ENCODE measurements around the gene DAP. TPM values are rescaled to one million over a fixed set of nuclear protein-coding genes. Genes with fewer than 3 reads are reported as not detected.

DAP gene
- total RNA-seq, 1 donor = 20.1 TPM

DNA sequence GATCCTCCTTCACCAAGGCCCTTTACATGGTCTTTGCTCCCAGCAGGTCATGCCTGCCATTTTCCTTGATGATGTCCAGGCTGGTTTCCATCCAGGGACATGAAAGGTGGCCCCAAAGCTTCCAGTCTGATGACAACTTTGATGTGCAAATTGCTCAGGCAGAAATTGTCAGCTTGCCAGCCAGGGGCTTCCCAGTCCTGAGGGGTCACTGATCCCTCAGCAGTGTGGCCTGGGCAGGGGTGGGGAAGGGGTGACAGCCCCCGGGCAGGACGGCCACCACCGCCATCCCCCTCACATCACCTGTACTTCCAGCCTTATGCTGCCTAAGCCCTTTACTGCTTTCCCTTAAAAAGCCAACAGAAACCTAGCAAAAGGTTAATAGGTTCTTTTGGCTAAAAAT, 100.9 kb downstream of the DAP start:
- no peaks in the 10 kb centered on the region for H3K9me3 ChIP-seq (ENCODE audit: low read depth, low read length)
- H3K27me3 ChIP-seq (ENCODE audit: insufficient read depth, low read length) = no peaks in the 10 kb centered on the region
- no peak overlapping the region for H3K4me3 ChIP-seq (ENCODE audit: low read length)
- peaks cover 8% of the 10 kb centered on the region for H3K4me1 ChIP-seq (ENCODE audit: insufficient read depth, low read length)

GRCh38 chr5:10658265-10658664, 102.8 kb downstream of the DAP start:
- Histone ChIP-seq H3K4me1 (ENCODE audit: insufficient read depth, low read length) (peaks cover 8% of the 10 kb centered on the region), H3K9me3 (ENCODE audit: low read depth, low read length) (no peaks in the 10 kb centered on the region), H3K4me3 (ENCODE audit: low read length) (no peak overlapping the region), H3K27me3 (ENCODE audit: insufficient read depth, low read length) (no peaks in the 10 kb centered on the region)

GRCh38 chr5:10655972-10656830, 104.8 kb downstream of the DAP start:
- Histone ChIP-seq H3K4me1 (ENCODE audit: insufficient read depth, low read length) (no peaks in the 10 kb centered on the region), H3K27me3 (ENCODE audit: insufficient read depth, low read length) (no peaks in the 10 kb centered on the region), H3K9me3 (ENCODE audit: low read depth, low read length) (no peaks in the 10 kb centered on the region), H3K4me3 (ENCODE audit: low read length) (no peak overlapping the region)

- Histone ChIP-seq H3K4me3 (ENCODE audit: low read length) (no peak overlapping the region), H3K27me3 (ENCODE audit: insufficient read depth, low read length) (no peaks in the 10 kb centered on the region), H3K4me1 (ENCODE audit: insufficient read depth, low read length) (no peaks in the 10 kb centered on the region), H3K9me3 (ENCODE audit: low read depth, low read length) (no peaks in the 10 kb centered on the region)
Observed at GRCh38 chr5:10655161-10655971, 105.7 kb downstream of the DAP start.

DNA sequence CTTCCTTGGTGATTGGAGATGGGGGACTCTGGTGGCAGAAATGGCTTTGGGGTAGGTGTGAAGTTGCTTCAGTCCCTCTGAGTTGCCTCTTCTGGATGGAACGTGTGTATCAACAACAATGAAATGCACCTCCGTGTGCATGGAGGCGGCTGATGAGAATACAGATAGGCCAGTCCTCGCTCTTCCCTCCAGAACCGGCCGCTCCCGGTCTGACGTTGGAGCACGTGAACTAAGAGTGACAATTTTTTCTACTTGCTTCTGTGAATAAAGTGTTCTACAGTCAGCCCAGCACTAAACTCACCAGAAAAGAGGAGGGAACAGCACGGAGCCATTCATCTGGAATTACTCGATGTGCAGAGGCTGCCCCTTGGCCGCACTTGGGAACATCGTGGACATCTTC, 106.5 kb downstream of the DAP start:
- H3K27me3 ChIP-seq (ENCODE audit: insufficient read depth, low read length) = no peaks in the 10 kb centered on the region
- H3K9me3 ChIP-seq (ENCODE audit: low read depth, low read length) = no peaks in the 10 kb centered on the region
- no peak overlapping the region for H3K4me3 ChIP-seq (ENCODE audit: low read length)
- no peaks in the 10 kb centered on the region for H3K4me1 ChIP-seq (ENCODE audit: insufficient read depth, low read length)

DNA sequence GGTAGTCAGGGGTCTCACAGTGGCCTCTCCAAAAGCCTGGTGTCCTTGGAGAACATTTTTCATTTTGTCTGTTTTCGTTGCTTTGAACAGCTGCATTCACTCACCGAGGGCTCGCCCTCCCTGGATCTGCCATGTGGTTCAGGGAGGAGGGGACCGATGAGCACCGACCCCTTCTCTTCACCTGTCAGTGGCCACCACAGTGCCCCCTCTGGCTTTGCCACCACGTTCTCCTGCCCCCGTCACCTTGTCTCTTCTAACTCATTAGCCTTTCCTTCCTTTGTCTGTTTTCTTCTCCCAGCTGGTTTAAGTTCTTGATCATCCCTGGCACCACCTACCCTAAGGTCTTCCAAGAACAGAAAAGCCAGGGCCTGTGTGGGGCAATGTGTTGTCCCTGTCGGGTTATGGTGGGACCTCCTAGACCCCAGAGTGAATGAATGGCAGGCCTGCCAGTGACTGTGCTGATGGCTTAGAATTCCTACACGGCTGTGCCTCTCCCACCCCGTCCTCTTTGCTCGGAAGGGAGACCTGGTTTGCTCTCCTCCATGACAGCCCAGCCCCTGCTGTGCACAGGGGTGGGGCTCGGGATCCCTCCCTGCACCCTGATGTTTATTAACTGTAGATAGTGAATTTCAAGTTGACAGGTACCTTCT, 107.2 kb downstream of the DAP start:
- H3K4me1 ChIP-seq (ENCODE audit: insufficient read depth, low read length) = no peaks in the 10 kb centered on the region
- no peak overlapping the region for H3K4me3 ChIP-seq (ENCODE audit: low read length)
- H3K27me3 ChIP-seq (ENCODE audit: insufficient read depth, low read length) = no peaks in the 10 kb centered on the region
- H3K9me3 ChIP-seq (ENCODE audit: low read depth, low read length) = no peaks in the 10 kb centered on the region

DNA sequence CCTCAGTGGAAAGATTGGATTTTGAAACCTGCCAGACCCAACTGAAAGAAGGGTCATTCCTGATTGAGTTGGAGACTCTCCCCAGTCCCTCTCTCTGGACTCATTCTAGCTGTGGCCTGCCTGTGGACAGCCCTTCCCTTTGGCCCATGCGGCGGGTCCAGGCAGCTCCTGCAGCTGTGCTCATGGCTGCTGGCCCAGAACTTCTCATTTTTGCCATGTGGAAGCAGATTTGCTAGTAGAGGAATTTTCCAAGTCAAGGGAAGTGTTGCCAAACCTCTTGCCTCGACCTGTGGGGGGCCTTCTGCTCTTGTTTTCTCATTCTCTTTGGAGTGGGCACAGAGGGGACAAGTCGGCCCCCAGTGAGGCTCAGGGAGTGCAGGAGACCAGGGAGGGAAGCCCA, 108.0 kb downstream of the DAP start:
- Histone ChIP-seq H3K4me3 (ENCODE audit: low read length) (no peak overlapping the region), H3K27me3 (ENCODE audit: insufficient read depth, low read length) (no peaks in the 10 kb centered on the region), H3K9me3 (ENCODE audit: low read depth, low read length) (no peaks in the 10 kb centered on the region), H3K4me1 (ENCODE audit: insufficient read depth, low read length) (no peaks in the 10 kb centered on the region)

DNA sequence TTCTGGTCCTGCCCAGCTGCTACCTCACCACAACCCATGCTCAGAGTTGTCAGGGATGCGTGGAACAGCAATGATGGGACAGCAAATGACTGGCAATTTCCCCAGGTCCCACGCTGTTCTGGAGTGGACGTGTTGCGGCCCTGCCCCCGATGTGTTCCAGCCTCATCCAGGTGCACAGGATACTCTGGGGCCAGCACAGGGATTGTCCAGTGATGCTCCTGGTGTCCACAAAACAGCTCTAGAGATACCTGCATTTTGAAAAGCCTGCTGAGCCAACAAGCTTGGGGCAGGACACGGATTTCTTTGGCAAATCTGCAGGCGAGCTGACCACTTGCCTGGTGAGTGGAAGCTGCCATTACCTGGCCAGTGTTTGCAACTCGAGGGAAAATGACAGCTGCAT, 108.4 kb downstream of the DAP start:
- no peak overlapping the region for H3K4me3 ChIP-seq (ENCODE audit: low read length)
- H3K4me1 ChIP-seq (ENCODE audit: insufficient read depth, low read length) = no peaks in the 10 kb centered on the region
- H3K27me3 ChIP-seq (ENCODE audit: insufficient read depth, low read length) = no peaks in the 10 kb centered on the region
- no peaks in the 10 kb centered on the region for H3K9me3 ChIP-seq (ENCODE audit: low read depth, low read length)

GRCh38 chr5:10652151-10652550, 108.9 kb downstream of the DAP start:
- Histone ChIP-seq H3K27me3 (ENCODE audit: insufficient read depth, low read length) (no peaks in the 10 kb centered on the region), H3K9me3 (ENCODE audit: low read depth, low read length) (no peaks in the 10 kb centered on the region), H3K4me1 (ENCODE audit: insufficient read depth, low read length) (no peaks in the 10 kb centered on the region), H3K4me3 (ENCODE audit: low read length) (no peak overlapping the region)

DNA sequence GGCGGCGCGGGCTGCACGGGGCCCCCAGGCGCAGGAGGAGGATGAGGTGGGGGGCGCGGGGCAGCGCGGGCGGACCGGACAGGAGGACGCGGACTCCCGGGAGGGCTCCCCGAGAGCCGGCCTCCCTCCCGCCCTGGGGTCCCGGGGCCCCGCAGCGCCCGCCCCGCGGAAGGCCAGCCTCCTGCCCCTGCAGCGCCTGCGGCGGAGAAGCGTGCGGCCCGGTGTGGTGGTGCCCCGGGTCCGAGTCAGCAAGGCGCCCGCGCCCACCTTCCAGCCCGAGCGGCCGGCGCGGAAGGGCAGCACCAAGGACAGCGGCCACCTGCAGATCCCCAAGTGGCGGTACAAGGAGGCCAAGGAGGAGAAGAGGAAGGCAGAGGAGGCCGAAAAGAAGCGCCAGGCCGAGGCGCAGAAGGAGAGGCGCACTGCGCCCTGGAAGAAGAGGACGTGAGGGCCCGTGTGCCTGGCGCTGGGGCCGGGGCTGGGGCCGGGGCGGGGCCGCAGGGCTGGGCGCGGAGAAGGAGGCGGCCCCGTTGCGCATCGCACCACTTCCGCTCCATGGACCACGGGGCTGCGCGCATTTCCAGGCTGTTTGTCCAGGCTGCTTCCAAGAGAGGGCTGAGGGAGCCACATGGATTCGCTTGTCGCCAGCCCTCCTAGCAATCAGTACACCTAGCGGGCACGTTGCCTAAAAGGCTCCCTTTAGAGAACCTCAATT, 111.2 kb downstream of the DAP start:
- H3K4me1 ChIP-seq (ENCODE audit: insufficient read depth, low read length) = peaks cover 8% of the 10 kb centered on the region
- no peaks in the 10 kb centered on the region for H3K27me3 ChIP-seq (ENCODE audit: insufficient read depth, low read length)
- no peak overlapping the region for H3K4me3 ChIP-seq (ENCODE audit: low read length)
- no peaks in the 10 kb centered on the region for H3K9me3 ChIP-seq (ENCODE audit: low read depth, low read length)

DNA sequence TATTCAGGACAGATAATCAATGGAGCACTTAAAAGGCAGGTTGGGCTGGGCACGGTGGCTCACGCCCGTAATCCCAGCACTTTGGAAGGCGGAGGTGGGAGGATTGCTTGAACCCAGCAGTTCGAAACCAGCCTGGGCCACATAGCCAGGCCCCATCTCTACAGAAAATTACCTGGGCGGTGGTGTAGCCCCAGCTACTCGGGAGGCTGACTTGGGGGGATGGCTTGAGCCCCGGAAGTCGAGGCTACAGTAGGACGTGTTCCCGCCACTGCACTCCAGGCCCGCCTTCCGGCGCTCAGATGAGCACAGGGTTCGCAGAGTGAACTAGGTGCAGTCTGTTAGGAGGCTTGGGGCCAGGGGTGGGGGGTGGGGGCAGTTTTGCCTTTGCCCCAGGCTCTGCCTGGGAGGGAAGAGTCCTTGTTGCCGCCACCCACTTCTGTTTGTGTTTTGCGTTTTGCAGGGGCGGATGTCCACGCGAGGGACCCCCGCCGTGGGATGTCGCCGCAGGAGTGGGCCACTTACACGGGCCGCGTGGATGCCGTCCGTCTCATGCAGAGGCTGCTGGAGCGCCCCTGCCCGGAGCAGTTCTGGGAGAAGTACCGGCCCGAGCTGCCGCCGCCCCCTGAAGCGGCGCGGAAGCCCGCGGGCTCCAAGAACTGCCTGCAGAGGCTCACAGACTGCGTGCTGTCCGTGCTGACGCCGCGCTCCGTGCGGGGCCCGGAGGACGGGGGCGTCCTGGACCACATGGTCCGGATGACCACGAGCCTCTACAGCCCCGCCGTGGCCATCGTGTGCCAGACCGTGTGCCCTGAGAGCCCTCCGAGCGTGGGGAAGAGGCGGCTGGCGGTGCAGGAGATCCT, 112.0 kb downstream of the DAP start:
- peaks cover 15% of the 10 kb centered on the region for H3K4me1 ChIP-seq (ENCODE audit: insufficient read depth, low read length)
- no peaks in the 10 kb centered on the region for H3K27me3 ChIP-seq (ENCODE audit: insufficient read depth, low read length)
- no peak overlapping the region for H3K4me3 ChIP-seq (ENCODE audit: low read length)
- H3K9me3 ChIP-seq (ENCODE audit: low read depth, low read length) = no peaks in the 10 kb centered on the region

GRCh38 chr5:10647640-10648039, 113.4 kb downstream of the DAP start:
- no peaks in the 10 kb centered on the region for H3K9me3 ChIP-seq (ENCODE audit: low read depth, low read length)
- H3K4me3 ChIP-seq (ENCODE audit: low read length) = no peak overlapping the region
- no peaks in the 10 kb centered on the region for H3K27me3 ChIP-seq (ENCODE audit: insufficient read depth, low read length)
- peaks cover 16% of the 10 kb centered on the region for H3K4me1 ChIP-seq (ENCODE audit: insufficient read depth, low read length)

- Histone ChIP-seq H3K4me3 (ENCODE audit: low read length) (no peak overlapping the region), H3K27me3 (ENCODE audit: insufficient read depth, low read length) (no peaks in the 10 kb centered on the region), H3K9me3 (ENCODE audit: low read depth, low read length) (no peaks in the 10 kb centered on the region), H3K4me1 (ENCODE audit: insufficient read depth, low read length) (peaks cover 16% of the 10 kb centered on the region)
Observed at GRCh38 chr5:10645671-10646070, 115.4 kb downstream of the DAP start.

DNA sequence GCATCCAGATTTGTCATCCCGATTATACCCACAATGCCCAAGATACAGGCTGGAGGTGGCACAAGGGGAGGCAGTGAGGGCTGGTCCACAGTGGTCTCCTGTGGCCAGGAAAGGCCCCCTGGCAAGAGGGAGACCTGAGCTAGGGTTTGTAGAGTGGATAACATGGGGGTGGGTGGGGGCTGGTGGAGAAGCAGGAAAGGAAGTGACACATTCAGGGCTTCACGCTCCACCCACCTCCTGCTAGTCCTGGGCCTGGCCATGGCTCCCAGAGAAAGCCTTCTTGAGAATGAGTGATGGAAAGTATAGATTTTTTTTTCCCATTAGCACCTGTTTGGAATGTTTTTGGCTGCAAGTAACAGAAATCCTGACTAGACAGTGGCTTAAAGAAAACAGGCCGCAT, 115.9 kb downstream of the DAP start:
- Histone ChIP-seq H3K27me3 (ENCODE audit: insufficient read depth, low read length) (no peaks in the 10 kb centered on the region), H3K9me3 (ENCODE audit: low read depth, low read length) (no peaks in the 10 kb centered on the region), H3K4me1 (ENCODE audit: insufficient read depth, low read length) (peaks cover 16% of the 10 kb centered on the region), H3K4me3 (ENCODE audit: low read length) (no peak overlapping the region)

Measured in mononuclear cell (primary cell).